Measurements from ENCODE around the gene CHD1L. TPM values are rescaled to one million over a fixed set of nuclear protein-coding genes. Genes with fewer than 3 reads are reported as not detected.

Gene CHD1L
- total RNA-seq, 1 experiment from 2014 or later, result 81.5 TPM

DNA sequence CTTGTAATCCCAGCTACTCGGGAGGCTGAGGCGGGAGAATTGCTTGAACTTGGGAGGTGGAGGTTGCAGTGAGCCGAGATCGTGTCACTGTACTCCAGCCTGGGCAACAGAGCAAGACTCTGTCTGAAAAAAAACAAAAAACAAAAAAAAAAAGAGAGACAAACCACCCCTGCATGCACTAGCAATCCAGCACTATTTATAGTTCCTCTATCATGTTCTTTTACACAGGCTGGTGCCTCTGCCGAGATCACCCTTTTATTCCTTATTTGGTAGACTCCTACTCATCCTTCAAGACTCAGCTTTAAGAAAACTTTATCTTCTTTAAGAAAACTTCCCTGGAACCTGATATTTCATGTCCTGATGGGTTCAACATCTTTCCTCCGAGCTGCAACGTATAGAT lies 28.2 kb upstream of the CHD1L start:
- Mint-ChIP-seq H3K27me3 (ENCODE audit: insufficient read depth, unreplicated experiment) (no peaks in the 10 kb centered on the region), H3K9me3 (ENCODE audit: unreplicated experiment) (no peaks in the 10 kb centered on the region), H3K36me3 (ENCODE audit: insufficient read depth, unreplicated experiment) (no peaks in the 10 kb centered on the region), H3K4me1 (ENCODE audit: insufficient read depth, unreplicated experiment) (no peaks in the 10 kb centered on the region), H3K27ac (ENCODE audit: low read depth, unreplicated experiment) (no peak overlapping the region), H3K4me3 (ENCODE audit: unreplicated experiment) (no peak overlapping the region)
- POLR2A ChIA-PET, result no interaction called here
- TF ChIP-seq, protein P1, sequence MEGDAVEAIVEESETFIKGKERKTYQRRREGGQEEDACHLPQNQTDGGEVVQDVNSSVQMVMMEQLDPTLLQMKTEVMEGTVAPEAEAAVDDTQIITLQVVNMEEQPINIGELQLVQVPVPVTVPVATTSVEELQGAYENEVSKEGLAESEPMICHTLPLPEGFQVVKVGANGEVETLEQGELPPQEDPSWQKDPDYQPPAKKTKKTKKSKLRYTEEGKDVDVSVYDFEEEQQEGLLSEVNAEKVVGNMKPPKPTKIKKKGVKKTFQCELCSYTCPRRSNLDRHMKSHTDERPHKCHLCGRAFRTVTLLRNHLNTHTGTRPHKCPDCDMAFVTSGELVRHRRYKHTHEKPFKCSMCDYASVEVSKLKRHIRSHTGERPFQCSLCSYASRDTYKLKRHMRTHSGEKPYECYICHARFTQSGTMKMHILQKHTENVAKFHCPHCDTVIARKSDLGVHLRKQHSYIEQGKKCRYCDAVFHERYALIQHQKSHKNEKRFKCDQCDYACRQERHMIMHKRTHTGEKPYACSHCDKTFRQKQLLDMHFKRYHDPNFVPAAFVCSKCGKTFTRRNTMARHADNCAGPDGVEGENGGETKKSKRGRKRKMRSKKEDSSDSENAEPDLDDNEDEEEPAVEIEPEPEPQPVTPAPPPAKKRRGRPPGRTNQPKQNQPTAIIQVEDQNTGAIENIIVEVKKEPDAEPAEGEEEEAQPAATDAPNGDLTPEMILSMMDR (IDR thresholded peaks at IDR 0.05; ENCODE audit: unreplicated experiment), result no peak
- CTCF ChIA-PET, result interaction anchor here (0.6 to 1.2 kb wide), 3 partner anchors 14 to 60 kb away, joined by 3 to 5 read pairs (median 4); no protein-coding TSS in a partner anchor
- no peak for DNase-seq (ENCODE audit: unreplicated experiment)
- BruUV-seq (replicated peaks), result no TSS peak
- intact Hi-C loops (cut with micrococcal nuclease), result no loop called here

DNA sequence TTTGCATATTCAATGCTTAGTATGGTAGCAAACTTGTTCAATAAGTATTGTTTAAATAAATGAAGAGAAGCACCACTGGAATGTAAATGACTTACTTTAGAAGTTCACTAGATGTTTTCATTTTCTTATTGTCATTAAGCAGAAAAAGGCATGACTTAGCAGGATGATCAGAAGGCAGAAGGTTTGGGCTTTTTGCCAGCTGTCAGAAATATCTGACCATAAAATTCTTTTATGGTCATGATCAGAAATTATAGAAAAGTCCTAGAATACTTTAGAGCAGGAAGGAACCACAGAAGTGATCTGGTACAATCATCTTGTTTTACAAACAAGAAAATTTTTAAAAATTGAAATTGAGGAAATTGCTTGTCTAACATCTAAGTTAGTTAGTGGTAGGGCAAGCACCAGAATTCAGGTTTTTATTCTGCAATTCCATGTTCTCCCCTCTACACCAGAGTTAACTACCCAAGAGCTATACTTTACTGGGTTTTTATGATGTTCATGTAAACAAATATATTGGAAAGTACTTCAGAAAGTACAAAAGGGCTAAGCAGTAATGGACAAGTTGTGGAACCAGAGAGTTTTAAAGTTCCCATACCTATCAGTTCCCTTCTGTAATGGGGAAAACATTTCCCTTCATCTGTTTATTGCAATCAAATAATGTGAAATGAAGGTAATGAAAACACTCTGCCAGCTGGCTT lies 27.5 kb upstream of the CHD1L start:
- H3K4me3 Mint-ChIP-seq (ENCODE audit: unreplicated experiment), result no peak overlapping the region
- intact Hi-C loops (cut with micrococcal nuclease), result no loop called here
- H3K27ac Mint-ChIP-seq (ENCODE audit: low read depth, unreplicated experiment), result no peak overlapping the region
- H3K9me3 Mint-ChIP-seq (ENCODE audit: unreplicated experiment), result no peaks in the 10 kb centered on the region
- no peaks in the 10 kb centered on the region for H3K4me1 Mint-ChIP-seq (ENCODE audit: insufficient read depth, unreplicated experiment)
- DNase-seq (ENCODE audit: unreplicated experiment), result no peak
- H3K36me3 Mint-ChIP-seq (ENCODE audit: insufficient read depth, unreplicated experiment), result no peaks in the 10 kb centered on the region
- BruUV-seq (replicated peaks), result no TSS peak
- TF ChIP-seq, protein P1 (IDR thresholded peaks at IDR 0.05; ENCODE audit: unreplicated experiment), result no peak
- ChIA-PET CTCF (interaction anchor here (1.2 to 1.5 kb wide), 2 partner anchors 14 to 42 kb away, joined by 4 to 5 read pairs; no protein-coding TSS in a partner anchor), POLR2A (no interaction called here)
- no peaks in the 10 kb centered on the region for H3K27me3 Mint-ChIP-seq (ENCODE audit: insufficient read depth, unreplicated experiment)

DNA sequence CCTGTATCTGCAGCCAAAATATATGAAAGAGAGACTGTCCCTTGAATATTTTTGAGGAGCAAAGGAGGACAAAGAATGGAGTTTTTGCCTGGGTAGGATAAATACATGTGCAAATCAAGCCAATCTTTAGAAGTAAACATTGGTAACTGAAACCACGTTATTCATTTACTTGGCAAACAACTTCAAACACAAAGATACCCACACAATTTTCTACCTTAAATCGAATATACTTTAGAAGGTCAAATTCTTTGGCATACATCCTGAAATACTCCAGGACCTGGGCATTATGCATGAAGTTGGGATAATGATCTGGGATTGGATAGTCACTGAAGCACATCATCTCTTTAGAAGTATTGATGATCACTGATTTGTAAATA lies 27.0 kb upstream of the CHD1L start:
- no peaks in the 10 kb centered on the region for H3K9me3 Mint-ChIP-seq (ENCODE audit: unreplicated experiment)
- H3K36me3 Mint-ChIP-seq (ENCODE audit: insufficient read depth, unreplicated experiment), result no peaks in the 10 kb centered on the region
- intact Hi-C loops (cut with micrococcal nuclease), result no loop called here
- no peaks in the 10 kb centered on the region for H3K4me1 Mint-ChIP-seq (ENCODE audit: insufficient read depth, unreplicated experiment)
- H3K27ac Mint-ChIP-seq (ENCODE audit: low read depth, unreplicated experiment), result no peak overlapping the region
- no TSS peak for BruUV-seq (replicated peaks)
- H3K27me3 Mint-ChIP-seq (ENCODE audit: insufficient read depth, unreplicated experiment), result no peaks in the 10 kb centered on the region
- no peak for DNase-seq (ENCODE audit: unreplicated experiment)
- ChIA-PET CTCF (interaction anchor here (1.2 to 1.5 kb wide), 2 partner anchors 15 to 42 kb away, joined by 4 to 5 read pairs; no protein-coding TSS in a partner anchor), POLR2A (no interaction called here)
- TF ChIP-seq, protein P1 (IDR thresholded peaks at IDR 0.05; ENCODE audit: unreplicated experiment), result no peak
- H3K4me3 Mint-ChIP-seq (ENCODE audit: unreplicated experiment), result no peak overlapping the region

DNA sequence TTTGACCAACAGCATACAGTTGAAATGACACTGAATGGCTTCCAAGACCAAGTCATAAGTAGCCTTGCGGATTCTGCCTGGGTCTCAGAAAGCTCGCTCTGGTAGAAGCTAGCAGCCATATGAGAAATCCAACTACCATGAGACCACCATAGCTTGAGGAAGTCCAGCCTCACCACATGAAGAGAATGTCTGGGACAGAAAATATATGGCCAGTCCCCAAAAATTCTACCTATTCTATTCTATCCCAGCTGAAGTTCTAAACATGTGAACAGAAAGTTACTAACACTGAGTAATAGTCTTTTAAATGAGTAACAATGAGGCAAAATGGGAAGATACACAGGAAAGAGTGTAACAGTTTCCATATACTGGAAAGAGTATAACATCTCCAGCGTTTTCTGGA lies 26.4 kb upstream of the CHD1L start:
- Mint-ChIP-seq H3K27me3 (ENCODE audit: insufficient read depth, unreplicated experiment) (no peaks in the 10 kb centered on the region), H3K4me3 (ENCODE audit: unreplicated experiment) (no peak overlapping the region), H3K4me1 (ENCODE audit: insufficient read depth, unreplicated experiment) (no peaks in the 10 kb centered on the region), H3K27ac (ENCODE audit: low read depth, unreplicated experiment) (no peak overlapping the region), H3K36me3 (ENCODE audit: insufficient read depth, unreplicated experiment) (no peaks in the 10 kb centered on the region), H3K9me3 (ENCODE audit: unreplicated experiment) (no peaks in the 10 kb centered on the region)
- intact Hi-C loops (cut with micrococcal nuclease), result no loop called here
- no peak for DNase-seq (ENCODE audit: unreplicated experiment)
- CTCF ChIA-PET, result interaction anchor here (1.5 kb wide), 1 partner anchor 43 kb away, joined by 5 read pairs; no protein-coding TSS in a partner anchor
- TF ChIP-seq, protein P1 (IDR thresholded peaks at IDR 0.05; ENCODE audit: unreplicated experiment), result no peak
- POLR2A ChIA-PET, result no interaction called here
- BruUV-seq (replicated peaks), result no TSS peak

Data from MCF 10A (cell line).